HG03457 (cell line): ENCODE measurements around the gene NOL4L.

Experiments
- ATAC-seq: cut with Tn5 transposase; IDR thresholded peaks from one replicate; pipeline ENCODE4 v1.9.1; 2021; ENCODE audit warnings: moderate number of reproducible peaks; ENCODE audit not compliant: unreplicated experiment

NOL4L gene

DNA sequence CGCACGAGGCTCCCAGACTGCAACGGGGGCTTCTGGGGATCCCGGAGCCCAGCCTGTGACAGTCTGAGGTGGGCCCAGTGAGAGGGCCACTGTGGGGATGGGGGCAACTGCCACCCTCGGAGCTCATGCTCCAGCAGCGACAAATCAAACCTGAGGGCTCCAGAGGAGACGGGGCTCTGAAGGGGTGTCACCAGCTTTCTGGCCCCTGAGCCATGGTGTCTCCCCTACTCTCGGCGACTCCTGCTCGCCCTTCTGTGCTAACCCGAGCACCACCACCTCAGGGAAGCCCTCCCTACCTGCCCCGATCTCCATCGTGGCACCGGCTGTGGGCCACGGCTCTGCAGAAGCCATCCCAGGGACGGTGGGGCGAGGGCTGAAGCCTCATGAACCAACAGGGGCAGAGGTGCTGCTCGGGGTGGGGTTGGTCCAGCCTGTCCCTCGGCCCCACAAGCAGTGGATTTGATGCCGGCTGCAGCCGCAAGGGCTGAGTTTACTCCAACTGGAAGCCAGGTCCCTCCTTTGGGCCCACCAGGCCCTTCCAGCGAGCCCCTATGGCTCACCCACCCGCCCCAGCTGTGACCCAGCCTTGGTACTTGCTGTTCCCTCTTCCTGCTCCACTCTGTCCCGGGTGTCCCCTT is 124.3 kb downstream of the NOL4L start:
- ATAC-seq, result no peak

DNA sequence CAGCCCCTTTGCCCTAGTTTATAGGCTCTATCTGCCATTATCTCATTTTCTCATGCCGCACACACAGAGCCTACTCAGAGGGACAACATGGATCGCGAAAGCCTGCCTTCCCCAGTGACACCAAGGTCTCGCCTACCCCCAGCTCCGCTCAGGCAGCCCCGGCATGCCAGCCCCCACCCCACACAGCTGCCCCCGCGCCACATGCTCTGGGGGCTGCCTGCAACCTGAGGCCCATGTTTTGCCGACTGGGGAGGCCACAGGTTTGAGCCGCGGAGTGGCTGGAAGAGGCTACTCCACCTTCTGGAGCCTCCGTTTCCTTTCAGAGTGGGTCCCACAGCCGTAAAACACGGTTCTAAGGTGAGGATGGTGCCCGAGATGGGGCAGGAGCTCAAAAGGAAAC is 124.9 kb downstream of the NOL4L start:
- no peak for ATAC-seq

DNA sequence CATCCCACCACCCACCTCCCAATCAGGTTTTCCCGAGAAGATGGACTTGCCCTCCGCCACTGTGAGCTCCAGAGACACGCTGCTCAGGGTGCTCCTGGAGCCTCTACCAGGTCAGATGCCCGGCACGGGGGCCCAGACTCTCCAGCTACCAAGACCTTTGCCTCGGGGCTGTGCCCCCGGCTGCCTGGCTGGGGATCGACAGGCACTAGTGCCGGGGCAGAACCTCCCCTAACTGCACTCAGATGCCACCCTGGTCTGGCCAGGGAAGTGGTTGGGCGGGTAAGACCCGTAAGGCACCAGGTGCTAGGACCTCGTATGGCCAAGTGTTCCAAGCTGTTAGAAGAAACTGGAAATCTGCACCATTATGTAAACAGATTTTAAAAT is 126.3 kb downstream of the NOL4L start:
- ATAC-seq, result no peak

DNA sequence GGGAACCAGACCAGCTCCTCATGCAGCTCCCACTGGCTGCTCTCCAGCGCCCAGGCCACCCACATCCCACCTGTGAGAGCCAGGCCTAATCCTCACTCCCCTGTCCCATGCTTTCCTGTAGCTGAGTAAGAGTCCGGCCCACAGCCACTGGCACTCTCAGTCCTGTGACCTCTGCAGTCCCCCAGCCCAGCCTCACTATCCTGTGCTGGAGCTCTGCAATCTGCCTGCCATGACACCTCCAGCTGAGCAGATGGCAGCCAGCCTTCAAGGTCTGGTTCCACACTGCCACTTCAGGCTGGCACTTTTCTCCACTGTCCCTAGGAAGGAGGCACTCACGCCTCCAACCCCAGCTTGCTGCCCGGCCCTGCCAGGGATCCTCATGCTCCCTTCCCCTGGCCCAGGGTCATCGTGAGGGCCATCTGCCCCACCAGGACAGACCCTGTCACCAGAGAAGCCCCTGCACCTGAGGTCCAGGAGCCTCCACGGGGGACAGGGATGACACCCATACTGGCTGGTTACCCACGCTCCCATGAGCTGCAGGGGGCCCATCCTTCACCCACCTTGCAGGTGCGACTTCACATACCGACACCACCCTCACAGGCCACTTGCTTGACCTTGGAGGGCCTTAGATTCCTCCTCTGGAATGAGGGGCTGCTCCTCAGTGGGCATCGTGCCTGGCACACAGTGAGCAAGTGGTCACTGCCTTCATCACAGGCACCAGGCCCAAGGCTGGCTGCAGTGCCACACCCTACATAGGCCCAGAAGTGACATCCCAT is 126.9 kb downstream of the NOL4L start:
- ATAC-seq, result no peak

DNA sequence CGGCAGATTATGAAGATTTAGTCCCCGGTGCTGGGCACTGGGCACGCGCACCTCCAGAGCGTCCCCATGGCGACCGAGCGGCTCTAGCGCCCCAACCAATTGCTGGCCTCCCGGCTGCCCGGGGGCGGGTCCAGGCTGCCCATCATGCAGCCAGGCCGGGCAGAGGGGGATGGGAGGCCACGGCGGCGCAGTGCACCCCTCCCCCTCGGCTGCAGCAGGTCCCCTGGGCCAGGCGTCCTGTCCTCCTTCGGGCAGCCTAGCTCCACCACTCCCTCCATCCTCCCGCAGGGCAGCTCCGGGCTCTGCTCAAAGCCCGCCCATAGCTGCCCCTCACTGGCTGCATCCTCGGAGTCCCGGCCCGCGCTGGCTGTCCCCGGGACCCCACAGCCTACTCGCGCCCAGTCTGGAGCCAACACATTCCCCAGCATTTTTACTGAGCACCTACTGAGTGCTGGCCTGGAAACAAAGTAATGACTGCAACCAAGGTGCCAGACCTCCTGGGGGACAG is 127.6 kb downstream of the NOL4L start:
- no peak for ATAC-seq

DNA sequence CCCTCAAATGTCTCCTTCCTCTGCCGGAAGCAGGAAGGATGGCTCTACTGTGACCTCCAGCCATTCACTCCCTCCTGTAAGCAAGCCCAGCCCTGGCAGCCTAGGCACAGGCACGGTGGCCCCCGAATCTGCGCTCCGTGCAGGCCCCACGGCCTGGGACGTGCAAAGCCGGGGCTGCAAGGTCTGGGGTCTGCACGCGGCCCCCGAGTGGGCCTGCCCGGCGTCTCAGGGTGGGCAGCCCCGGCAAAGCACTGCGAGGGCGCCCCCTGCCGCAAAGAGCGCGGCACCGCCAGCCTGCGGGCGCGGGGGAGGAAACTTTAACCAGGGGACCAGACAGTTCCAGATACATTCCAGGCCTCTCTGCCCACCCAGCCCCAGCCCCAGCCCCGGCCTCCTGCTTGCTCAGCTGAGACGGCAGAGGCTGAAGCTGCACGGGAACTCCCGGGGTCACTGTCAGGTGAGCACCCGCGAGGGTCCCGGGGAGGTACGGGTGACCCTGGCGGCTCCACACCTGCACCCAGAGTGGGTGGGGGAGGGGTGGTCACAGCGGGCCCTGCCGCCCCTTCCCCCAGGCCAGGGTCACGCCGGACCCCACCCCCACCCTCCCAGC is 128.2 kb downstream of the NOL4L start:
- ATAC-seq, result no peak

DNA sequence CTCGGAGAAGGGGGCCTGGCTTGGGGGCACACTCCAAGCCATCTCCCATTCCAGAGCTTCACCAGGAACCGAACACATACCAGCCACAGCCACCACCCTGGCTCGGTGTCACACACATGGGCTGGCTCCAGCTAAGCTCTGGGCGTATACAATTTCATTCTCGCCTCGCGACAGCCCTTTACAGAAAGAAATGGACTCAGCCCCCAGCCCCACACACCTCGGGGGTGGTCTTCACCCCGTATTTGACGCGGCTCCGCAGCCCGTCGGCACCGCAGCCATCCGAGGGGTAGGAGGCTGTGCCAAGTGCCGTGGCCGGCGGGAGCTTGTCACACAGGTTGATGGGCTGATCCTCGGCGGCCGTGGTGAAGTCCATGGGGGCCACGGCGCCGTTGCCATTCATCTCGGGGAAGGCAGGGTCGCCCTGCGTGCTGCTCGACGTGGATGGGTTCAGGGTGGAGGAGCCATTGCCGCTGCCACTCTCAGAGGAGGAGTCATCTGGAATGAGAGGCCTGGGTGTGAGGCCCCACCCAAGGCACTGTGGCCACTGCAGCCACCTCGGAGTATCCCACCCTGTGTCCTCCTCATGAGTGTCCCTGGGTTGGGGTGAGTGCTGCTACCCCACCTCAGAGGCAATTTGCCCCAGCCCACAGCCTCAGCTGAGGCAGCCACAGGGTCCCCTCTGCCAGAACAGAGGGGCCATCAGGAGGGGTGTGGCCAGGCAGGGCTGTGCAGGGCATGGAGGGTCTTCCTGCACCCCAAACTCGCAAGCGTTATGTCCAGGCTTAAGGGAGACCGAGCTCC is 129.0 kb downstream of the NOL4L start:
- no peak for ATAC-seq

DNA sequence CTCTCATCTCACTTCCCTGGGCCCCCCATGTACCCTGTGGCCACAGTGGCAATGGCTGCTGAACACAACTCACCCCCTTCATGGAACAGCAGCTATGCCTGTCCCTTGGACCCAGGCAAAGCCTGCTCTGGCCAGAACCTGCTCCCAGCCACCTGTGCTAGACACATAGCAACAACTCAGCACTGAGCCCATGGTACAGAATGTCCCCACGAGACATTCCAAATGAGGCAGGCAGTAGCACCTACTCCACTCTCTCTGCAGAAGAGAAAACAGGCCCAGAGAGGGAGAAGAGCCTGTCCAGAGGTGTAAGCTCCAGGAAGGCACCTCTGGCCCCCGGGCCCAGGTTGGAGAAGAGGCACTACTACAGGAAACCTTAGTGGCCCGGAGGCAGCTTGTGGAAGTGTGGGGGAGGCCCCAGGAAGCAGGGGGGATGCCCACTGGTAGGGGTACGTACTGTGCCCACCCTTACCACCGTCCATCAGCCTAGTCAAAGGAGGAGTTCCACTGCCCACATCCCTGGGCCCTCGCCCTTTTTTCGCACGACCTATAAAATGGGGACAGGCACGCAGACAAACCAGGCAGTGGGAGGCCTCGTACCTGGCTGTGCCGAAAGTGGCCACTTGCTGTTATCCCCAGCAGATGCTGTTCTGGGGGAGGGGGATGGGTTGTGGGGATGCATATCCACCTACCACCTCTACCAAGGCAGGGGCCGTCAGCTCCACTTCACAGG is 129.8 kb downstream of the NOL4L start:
- ATAC-seq, result no peak

DNA sequence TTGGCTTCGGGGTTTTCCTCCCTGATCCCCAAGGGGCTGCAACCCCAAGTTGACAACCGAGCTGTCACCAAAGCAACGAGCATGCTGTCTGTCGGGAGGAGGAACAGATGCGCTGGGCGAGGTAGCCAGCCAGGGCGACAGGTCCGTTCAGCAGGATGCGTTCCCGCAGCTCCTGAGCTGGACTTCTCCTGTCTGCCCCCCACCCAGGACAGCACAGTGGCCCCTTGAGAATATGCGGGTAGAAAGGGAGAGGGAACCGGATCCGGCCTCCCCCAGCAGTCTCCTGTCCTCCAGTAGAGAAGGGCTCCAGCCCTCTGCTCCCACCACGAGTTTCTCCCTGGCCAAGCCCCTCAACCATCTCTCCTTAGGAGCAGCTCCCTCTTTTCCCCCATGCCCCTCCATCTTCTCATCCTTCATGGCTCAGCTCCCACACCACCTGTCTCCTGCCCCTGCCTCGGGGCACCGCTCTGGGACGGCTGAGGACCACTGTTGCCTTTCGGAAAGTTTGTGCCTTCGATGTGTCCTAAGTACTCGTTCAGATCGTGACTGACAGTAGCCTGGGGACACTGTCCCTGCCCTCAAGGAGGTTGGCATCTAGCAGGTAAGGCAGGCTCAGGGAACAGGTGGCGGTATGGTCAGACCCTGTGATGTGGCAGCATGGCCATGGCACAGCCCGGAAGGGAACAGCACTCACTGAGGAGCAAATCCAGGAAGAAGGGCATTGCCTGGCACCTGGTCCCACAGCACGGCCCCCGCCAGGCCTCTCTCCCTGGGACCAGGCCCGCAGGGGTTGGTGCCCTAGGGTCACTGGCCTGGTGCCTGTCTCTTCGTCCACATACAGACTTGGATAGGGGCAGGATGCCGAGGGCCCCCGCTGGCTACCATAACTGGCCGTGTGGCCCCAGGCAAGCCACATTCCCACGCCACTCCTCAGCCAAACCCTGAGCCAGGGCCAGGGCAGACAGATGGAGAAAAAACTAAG is 130.7 kb downstream of the NOL4L start:
- ATAC-seq, result no peak

DNA sequence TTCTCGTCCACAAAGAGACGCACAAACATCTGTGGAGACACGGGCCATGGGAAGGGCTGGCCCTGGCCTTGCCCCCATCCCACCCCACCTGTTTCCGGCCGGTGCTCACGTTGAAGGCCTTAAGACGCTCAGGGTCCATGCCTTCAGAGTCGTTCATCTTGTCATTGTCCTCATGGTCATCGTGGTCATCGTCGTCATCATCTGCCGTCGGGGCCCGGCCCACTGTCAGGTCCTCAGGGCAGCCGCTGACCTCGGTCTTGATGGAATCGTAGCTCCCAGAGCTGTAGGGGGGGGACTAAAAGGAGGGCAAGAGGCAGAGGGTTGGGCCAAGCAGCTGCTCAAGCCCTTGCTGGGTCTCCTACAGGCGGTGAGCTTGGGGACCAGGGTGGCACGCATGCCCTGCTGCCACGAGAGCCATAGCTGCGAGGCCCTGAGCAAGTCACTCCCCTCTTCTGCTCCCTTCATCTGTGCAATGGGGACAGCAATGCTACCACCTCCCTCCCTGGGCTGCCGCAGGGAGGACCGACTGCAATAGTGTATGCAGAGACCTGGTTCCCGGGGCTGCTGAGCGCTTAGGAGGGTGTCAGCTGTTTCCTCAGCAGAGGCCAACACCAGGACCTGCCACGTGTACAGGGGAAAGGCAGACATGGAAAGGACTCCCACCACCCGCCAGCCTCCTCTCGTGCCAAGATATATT is 131.5 kb downstream of the NOL4L start:
- ATAC-seq, result no peak

DNA sequence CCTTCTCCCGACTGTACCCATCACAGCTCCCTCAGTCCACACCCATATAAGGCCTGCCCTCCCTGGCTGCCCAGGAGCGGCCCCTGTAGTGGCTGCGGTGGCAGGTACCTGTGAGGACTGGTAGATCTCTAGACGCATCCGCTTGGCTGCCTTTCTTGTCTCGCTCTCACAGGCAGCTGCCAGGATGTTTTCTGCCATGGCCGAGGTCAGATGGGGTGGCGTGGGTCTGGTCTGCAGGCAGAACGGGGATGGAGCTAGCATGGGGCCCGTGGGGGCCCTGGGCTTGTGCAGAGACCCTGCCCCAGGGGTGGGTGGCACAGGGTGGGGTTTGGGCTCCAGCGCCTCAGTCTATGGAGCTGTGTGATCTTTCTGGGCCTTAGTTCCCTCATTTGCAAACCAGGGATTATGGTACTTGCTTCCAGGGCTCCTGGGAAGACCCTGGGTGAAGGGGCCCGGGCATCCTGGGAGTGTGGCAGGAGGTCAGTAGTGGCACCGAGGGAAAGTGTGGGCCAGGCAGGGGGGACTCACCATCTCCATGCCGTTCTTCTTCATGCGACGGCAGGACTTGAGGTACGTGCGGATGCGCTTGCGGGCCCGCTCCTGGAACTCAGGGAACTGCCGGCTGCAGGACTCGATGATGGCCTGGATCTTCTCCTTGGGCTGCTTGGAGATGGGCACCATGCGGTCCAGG is 132.2 kb downstream of the NOL4L start:
- no peak for ATAC-seq

DNA sequence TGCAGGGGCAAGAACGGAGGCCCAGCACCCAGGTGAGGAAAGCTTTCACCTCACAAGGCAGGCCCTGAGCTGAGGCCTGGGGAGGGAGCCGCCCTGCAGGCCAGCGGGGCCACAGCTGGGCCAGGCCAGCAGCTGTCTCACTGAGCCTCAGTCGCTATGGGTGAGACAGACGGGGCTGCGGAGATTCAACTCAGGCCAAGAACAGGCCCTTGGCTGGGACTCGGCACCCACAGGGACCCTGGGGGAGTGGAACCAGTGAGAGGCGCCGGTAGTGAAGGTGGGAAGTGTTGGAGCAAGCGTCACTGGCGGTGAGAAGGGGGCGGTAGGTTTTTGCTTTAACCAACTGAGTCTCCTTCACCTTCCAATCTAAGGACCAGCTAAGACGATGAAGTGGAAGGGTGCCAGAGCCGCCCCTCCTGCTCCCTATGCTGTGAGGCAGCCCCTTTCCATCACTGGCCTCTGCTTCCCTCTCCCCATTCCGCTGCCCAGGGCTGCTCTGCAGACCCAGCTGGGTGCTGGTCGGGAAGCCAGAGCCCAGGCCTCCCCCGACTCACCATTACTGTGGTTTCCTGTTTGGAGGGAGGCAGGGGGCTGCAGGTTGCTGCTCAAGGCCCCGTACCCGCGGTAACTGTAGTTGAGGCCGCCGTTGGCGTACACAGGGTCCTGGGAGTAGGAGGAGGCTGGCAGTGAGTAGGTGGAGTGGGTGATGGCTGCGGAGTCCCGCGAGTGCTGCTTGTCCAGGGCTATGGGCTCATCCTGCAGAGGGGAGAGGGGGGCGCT is 133.3 kb downstream of the NOL4L start:
- no peak for ATAC-seq

DNA sequence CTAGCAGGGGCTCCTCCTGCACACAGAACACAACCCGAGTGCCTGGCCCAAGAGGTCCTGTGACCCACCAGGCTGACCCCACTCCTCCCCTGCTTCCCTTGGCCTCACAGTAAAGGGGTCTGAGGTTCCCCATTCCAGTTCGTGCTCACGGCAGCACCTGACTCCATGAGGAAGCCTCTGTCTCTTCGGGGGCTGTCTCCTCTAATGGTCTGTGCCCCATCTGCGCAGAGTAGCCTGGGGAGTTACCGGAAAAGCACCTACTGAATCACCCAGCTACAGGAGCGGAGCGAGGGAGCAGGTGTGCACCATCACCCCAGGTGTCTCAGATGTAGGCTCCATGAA is 133.8 kb downstream of the NOL4L start:
- ATAC-seq, result no peak

DNA sequence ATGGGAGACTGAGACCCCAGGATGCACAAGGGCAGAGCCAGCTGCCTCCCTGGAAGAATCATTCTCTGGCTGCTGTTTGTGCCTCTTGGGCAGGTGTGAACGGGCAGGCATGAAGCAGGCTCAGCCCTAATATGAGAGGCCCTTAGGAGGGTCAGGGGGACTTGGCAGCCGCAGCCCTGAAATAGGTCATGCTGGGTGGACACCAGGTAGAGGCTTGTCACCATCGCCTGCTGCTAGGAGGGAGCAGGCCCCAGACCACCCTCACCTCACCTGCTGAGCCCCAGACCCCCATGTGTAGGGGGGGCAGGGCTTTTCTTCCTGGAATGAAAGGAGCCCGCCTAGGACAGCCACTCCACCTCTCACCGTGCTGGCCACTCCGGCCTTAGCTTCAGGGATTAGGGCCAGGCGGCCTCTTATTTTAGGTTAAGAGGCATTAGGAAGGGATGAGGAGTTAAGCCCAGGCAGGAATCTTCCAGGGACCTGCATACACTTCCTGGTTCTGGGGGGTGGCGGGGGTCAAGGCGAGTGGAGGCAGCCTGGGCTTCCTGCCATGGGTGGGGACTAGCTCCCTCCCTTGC is 134.6 kb downstream of the NOL4L start:
- ATAC-seq, result no peak

DNA sequence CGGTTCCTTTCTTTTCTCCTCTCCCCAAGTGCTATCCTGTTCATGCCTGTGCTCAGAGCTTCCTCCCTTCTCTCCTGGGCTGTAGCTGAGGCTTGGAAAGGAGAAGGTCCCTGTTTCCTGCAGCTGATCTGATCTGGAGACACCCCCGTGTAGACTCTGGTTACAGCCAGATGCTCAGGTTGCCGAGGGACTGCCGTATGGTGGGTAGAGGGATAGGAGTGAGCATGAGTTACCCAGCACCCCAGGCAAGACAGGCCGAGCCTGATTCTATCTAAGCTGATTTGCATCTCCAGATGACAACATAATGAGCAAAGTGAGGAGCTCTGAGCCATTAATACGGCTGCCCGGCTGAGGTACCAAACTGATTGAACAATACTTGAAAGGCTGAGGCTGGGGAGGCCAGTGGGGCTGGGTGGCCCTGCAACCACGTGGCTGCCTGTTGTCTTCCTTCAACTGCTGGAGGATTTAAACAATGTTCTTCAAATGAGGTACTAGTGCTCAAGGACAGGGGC is 135.2 kb downstream of the NOL4L start:
- no peak for ATAC-seq

DNA sequence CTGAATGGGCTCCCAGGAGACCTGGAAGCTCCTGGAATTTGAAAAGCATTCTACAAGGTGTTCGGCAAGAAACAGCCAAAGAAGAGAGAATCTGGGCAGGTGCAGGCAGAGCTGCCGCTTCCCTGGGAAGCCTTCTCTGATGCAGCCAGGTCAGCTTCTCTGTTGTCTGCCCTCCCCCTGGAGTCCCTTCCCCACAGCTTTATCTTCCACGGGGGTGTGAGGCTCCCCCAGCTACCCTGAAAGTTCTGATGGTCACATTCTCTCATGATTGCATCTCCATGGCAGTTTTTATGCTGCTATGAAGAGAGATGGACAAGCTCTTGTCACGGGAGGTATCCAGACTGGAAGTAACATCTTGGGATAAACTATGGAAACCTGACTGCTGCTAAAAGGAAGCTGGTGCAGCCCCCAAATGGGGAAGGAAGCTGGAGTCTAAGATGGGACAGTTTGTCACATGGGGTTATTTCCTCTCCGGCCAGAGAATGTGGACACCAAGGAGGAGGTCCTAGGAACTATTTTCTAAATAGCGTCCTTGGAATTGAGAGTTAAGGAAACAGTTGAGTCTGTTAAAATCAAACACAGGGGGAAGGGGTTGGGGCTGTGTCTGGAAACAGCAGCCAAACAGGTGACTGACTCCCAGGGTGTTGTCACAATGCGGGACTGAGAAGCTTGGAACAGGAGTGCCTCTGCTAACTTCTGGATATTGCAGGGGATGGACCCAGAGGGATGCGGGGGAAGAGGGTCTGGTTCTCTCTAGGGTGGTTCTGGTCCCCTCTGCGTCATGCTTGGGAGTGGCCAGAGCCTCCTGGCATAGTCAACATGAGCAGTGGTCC is 135.9 kb downstream of the NOL4L start:
- no peak for ATAC-seq
